Measurements from ENCODE around the gene PRKCA. TPM values are rescaled to one million over a fixed set of nuclear protein-coding genes. Genes with fewer than 3 reads are reported as not detected.

The PRKCA gene
- total and polyA plus RNA-seq, 9 of the 15 experiments (the other 6 are each of a cell fraction or from before 2014, with no cell fraction given): 3.2 to 33.0 (median 17.8) TPM

DNA sequence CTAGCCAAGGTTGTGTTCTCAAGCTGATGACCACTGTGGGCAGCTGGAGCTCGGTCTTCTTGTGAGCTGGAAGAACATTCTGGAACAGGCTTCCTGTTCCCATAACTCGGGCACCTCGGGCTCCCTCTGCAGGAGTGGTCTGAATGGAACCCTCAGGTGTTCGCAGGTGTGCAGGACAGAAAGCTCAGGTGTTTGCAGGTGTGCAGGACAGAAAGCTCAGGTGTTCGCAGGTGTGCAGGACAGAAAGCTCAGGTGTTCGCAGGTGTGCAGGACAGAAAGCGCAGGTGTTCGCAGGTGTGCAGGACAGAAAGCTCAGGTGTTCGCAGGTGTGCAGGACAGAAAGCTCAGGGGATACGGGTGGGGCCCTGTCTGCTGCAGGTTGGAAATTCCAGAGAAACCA, 423.5 kb downstream of the PRKCA start:
- H3K27ac ChIP-seq (ENCODE audit: extremely low read depth, low read depth, low read length): no peak overlapping the region
- H3K9me3 ChIP-seq (replicated peaks; ENCODE audit: control insufficient read depth, insufficient read depth, low read depth, low read length): no peaks in the 10 kb centered on the region
- intact Hi-C loops (cut with micrococcal nuclease) (no loop called here), in situ Hi-C loops (cut with MboI) (no loop called here)
- no peaks in the 10 kb centered on the region for H3K36me3 ChIP-seq (ENCODE audit: control insufficient read depth, insufficient read depth, low read length)
- H3K9me1 ChIP-seq (ENCODE audit: control insufficient read depth, insufficient read depth, low read length): no peaks in the 10 kb centered on the region
- no peak overlapping the region for H3K9ac ChIP-seq (ENCODE audit: insufficient read depth in 1 of 2, low read depth in 2 of 2, low read length in 2 of 2)
- 80% methylated on average over 10 of the region's 10 CpGs for WGBS (ENCODE audit: insufficient coverage, low coverage, missing lambda C conversion rate)
- H2AFZ ChIP-seq (ENCODE audit: low read depth, low read length): no peak overlapping the region
- H4K20me1 ChIP-seq (replicated peaks; ENCODE audit: control insufficient read depth, insufficient read depth, low read length): 0 out of 2 replicates have a peak, but pooled peaks cover 3% of the 10 kb centered on the region
- H3K4me1 ChIP-seq (replicated peaks in 1 of 2; ENCODE audit: control insufficient read depth in 2 of 2, insufficient read depth in 2 of 2, low read length in 2 of 2): no peaks in the 10 kb centered on the region; a peak in 2 of 5 replicates
- no peak for DNase-seq (ENCODE audit: extremely low read depth in 1 of 4, low spot score in 3 of 4)
- no peaks in the 10 kb centered on the region for H3K79me2 ChIP-seq (ENCODE audit: control insufficient read depth, insufficient read depth, low read length)
- H3K4me3 ChIP-seq: no peak overlapping the region
- H3K4me2 ChIP-seq (ENCODE audit: insufficient read depth, low read length): no peak overlapping the region
- no peaks in the 10 kb centered on the region for H3K27me3 ChIP-seq (ENCODE audit: control insufficient read depth in 2 of 2, insufficient read depth in 2 of 2, low read length in 2 of 2)
- ChIA-PET POLR2A (interaction anchor here (0.6 to 0.7 kb wide), 2 partner anchors 94 to 968 kb away, joined by 3 read pairs; no protein-coding TSS in a partner anchor), CTCF (ENCODE audit: low intra/inter-chr PET ratio) (no interaction called here)
- BruUV-seq (replicated peaks): no TSS peak
- ATAC-seq: no peak
- no peak for FAIRE-seq
- TF ChIP-seq, protein P1, sequence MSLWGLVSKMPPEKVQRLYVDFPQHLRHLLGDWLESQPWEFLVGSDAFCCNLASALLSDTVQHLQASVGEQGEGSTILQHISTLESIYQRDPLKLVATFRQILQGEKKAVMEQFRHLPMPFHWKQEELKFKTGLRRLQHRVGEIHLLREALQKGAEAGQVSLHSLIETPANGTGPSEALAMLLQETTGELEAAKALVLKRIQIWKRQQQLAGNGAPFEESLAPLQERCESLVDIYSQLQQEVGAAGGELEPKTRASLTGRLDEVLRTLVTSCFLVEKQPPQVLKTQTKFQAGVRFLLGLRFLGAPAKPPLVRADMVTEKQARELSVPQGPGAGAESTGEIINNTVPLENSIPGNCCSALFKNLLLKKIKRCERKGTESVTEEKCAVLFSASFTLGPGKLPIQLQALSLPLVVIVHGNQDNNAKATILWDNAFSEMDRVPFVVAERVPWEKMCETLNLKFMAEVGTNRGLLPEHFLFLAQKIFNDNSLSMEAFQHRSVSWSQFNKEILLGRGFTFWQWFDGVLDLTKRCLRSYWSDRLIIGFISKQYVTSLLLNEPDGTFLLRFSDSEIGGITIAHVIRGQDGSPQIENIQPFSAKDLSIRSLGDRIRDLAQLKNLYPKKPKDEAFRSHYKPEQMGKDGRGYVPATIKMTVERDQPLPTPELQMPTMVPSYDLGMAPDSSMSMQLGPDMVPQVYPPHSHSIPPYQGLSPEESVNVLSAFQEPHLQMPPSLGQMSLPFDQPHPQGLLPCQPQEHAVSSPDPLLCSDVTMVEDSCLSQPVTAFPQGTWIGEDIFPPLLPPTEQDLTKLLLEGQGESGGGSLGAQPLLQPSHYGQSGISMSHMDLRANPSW (CRISPR knock-in tag; IDR thresholded peaks at IDR 0.05): no peak
- TF ChIP-seq SMAD2 (IDR thresholded peaks at IDR 0.05; ENCODE audit: low read depth, low read length) (no peak), RBM15 (IDR thresholded peaks at IDR 0.05; ENCODE audit: insufficient read depth, low read length) (no peak), MTA3 (IDR thresholded peaks at IDR 0.05; ENCODE audit: borderline replicate concordance) (no peak), PHF8 (IDR thresholded peaks at IDR 0.05; ENCODE audit: borderline replicate concordance, low read length) (no peak), CBX2 (IDR thresholded peaks at IDR 0.05; ENCODE audit: insufficient read depth, low read length, poor library complexity, severe bottlenecking) (no peak)
- TF ChIP-seq, protein P2, sequence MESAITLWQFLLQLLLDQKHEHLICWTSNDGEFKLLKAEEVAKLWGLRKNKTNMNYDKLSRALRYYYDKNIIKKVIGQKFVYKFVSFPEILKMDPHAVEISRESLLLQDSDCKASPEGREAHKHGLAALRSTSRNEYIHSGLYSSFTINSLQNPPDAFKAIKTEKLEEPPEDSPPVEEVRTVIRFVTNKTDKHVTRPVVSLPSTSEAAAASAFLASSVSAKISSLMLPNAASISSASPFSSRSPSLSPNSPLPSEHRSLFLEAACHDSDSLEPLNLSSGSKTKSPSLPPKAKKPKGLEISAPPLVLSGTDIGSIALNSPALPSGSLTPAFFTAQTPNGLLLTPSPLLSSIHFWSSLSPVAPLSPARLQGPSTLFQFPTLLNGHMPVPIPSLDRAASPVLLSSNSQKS (CRISPR knock-in tag; IDR thresholded peaks at IDR 0.05): no peak
- TF ChIP-seq, protein P3, sequence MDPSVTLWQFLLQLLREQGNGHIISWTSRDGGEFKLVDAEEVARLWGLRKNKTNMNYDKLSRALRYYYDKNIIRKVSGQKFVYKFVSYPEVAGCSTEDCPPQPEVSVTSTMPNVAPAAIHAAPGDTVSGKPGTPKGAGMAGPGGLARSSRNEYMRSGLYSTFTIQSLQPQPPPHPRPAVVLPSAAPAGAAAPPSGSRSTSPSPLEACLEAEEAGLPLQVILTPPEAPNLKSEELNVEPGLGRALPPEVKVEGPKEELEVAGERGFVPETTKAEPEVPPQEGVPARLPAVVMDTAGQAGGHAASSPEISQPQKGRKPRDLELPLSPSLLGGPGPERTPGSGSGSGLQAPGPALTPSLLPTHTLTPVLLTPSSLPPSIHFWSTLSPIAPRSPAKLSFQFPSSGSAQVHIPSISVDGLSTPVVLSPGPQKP (CRISPR knock-in tag; IDR thresholded peaks at IDR 0.05): no peak

Data from K562 (cell line).